Measurements from ENCODE around the gene ARHGDIB.
A peak's percentile ranks its signal among the peaks of the same experiment; 100 is the strongest.

The ARHGDIB gene

DNA sequence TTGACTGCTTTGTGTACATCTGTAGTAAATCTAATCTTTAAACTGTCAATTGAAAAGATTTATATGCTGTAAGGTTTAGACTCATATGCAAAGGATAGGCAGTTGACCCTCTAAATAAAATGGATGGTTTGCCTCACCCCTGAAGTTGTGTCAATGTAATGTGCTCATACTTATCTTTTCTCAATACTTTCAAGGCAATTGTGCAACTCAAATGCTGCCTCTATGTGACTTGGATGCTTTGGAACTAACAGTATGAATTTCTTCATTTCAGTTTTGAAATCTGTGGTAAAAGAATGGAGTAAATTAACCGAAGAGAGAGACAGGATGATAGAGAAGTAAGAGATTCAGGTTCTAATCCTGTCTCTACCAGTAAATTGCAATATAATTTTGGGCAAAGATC is 21.2 kb upstream of the ARHGDIB start:
- no peak for DNase-seq

DNA sequence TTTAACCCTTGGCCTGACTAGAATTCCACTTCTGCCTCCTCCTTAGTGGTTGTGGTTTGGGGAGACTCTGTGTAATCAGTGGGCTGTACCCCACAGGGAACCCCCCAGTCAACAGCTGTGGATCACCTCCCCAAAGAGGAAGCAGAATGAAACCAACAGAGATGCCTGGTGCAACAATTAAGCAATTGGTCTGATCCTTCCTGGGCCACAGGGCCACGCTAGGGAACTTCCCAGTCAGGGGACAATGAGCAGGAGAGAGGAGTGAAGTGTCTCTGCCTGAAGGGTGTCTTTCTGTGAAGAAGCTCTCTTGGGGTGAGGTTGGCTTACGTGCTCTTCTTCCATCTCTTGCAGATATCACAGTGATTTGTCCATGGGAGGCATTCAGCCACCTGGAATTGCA is 19.6 kb upstream of the ARHGDIB start:
- DNase-seq: no peak

DNA sequence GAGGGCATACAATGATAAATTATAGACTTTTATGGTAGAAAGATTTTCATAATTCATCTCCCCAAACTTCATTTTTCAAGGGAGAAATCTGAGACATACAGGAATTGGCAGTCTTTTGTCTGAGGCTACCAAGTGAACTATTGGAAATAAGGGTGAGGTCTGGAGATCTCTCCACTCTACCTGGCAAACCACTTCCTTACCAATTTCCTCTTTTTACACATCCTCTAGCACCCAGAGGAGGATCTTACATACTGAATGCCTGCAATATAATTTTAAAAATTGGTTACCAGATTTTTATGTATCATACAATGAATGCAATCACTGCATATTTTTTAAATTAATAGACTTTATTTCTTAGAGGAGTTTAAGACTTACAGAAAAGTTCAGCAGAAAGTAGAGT is 18.1 kb upstream of the ARHGDIB start:
- no peak for DNase-seq

- DNase-seq: no peak
These were observed 15.3 kb upstream of the ARHGDIB start for GRCh38 chr12:14976658-14977057.

GRCh38 chr12:14975457-14975856 is 14.1 kb upstream of the ARHGDIB start:
- no peak for DNase-seq

GRCh38 chr12:14974633-14975032 is 13.2 kb upstream of the ARHGDIB start:
- DNase-seq: no peak

GRCh38 chr12:14972816-14973215 is 11.4 kb upstream of the ARHGDIB start, which contains the start of gene PDE6H:
Gene PDE6H (plus strand): TSS chr12:14973042. CDS start chr12:14978013, 4,971 bp downstream.
- no peak for DNase-seq

- no peak for DNase-seq
These were observed 9.1 kb upstream of the ARHGDIB start for GRCh38 chr12:14970473-14970872.

GRCh38 chr12:14968478-14968877 is 7.1 kb upstream of the ARHGDIB start:
- DNase-seq: no peak

GRCh38 chr12:14965221-14965620 is 3.8 kb upstream of the ARHGDIB start:
- DNase-seq: no peak

GRCh38 chr12:14964406-14964805 is 3.0 kb upstream of the ARHGDIB start:
- no peak for DNase-seq

DNA sequence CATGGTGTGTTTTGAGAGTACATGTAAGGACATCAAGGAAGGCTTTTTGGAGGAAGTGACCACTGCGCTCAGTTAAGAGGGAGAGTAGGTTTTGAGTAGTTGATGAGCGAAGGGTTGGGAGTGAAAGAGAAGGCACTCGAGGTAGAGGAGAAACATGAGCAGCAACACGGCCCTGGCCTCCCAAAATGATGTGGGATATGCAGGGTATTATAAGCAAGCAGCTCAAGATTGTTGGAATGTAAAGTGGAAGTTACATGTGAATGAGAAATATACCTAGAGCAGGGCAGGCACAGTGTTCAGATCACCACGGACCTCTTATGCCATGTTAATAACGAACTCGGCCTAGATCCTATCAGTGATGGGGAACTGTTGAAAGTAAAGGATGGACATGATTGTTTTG is 2.1 kb upstream of the ARHGDIB start:
- DNase-seq: no peak

DNA sequence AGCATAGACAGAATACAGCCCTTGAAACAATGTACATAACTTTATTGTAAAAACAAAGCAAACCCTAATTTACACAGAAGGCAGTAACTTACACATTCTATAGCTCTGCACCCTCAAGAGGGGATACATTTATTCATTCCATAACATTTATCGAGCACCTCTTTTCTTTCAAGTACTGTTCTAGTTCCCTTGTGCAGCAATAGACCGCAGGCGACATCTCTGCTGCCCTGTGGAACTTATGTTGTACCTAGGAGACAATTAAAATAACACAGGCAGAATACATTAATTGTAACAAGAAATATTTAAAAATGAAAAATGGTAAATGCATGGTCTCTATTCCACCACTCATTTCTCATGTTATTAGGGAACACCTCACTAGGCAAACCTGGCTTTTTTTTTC is 1.4 kb upstream of the ARHGDIB start:
- no peak for DNase-seq

DNA sequence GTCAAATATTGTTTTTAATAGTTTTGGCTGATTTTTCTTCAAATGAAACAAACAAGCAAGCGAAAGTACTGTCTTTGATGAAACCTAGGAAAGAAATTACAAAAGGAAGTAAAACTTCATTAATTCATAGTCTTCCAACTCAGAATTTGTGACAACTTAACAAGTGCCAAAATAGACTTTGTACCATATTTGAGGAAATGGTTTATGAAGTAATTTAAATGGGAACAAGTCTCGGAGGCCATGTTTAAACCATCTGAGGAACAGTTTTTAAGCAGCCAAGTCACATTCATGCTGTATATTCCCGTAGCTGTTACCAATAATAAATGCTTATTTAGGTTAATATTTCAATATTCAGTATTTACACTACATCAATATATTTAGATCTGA is 745 bp upstream of the ARHGDIB start:
- DNase-seq: no peak

- peak; percentile 54 for DNase-seq
These were observed 594 bp downstream of the ARHGDIB start for GRCh38 chr12:14960548-14961465.

GRCh38 chr12:14959916-14960496 is 1.4 kb downstream of the ARHGDIB start:
- DNase-seq: no peak

DNA sequence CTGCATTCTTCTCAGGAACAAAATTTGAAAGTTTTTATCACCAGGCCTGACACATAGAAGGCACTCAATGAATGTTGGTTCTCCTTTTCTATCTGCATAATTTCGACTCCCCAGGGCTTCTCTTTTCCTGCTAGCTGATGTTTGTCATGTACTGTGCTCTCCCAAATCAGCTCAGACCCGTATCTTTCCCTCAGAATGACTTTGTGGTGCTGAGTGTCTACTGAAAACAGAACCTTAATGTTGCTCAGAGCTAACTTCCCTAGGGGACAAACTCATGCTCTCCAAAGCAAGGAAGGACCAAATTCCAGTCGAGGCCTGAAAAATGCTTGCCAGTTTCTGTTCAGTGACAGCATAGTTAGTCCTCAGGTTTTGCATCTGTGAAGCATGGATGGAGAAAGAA is 1.9 kb downstream of the ARHGDIB start:
- no peak for DNase-seq

DNA sequence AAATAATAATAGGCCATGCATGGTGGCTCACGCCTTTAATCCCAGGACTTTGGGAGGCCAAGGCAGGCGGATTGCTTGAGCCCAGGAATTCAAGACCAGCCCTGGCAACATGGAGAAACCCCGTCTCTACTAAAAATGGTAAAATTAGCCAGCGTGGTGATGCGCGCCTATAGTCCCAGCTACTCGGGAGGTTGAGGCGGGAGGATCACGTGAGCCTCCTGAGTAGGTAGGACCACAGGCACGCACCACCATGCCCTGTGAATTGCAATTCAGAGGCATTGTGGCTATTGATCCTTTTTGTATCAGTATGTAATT is 2.3 kb downstream of the ARHGDIB start:
- no peak for DNase-seq

GRCh38 chr12:14958361-14959125 is 2.9 kb downstream of the ARHGDIB start:
- no peak for DNase-seq

- DNase-seq: no peak
These were observed 3.7 kb downstream of the ARHGDIB start for GRCh38 chr12:14957551-14958168.

DNA sequence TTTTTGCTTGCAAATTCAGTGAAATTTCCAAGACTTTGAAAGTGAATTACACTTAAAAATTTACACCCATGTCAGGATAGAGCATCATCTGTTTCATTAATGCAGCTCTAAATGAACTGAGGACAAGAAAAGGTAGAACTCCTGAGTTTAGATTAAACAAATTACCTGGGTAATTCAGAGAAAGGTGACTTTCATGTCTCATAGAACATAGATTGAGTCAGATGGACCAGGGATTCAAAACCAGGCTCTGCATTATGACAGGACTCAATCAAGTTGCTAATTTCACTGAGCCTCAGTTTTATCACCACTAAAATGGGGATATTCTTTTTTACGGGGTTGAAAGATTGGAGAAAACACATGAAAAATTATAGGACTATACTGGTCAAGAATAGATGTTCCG is 4.5 kb downstream of the ARHGDIB start:
- no peak for DNase-seq

- no peak for DNase-seq
These were observed 5.1 kb downstream of the ARHGDIB start for GRCh38 chr12:14956024-14956891.

Data from activated gamma-delta T cell treated with Interleukin-2 at 50 U/mL for 16 hours (primary cell).